ENCODE data around the gene CDCA4. TPM values are rescaled to one million over a fixed set of nuclear protein-coding genes. Genes with fewer than 3 reads are reported as not detected.

Gene CDCA4
- 24.9 and 27.7 TPM in 2 replicates for total RNA-seq (2021)
- Bru-seq, nascent RNA = percentile 82 among the genes with signal in this experiment
- BruChase-seq, experiment 1, labeled RNA remaining after a 2-hour chase = percentile 76 among the genes with signal in this experiment
- percentile 73 among the genes with signal in this experiment for BruChase-seq, experiment 2, labeled RNA remaining after a 6-hour chase
- long read RNA-seq, transcript CDCA4-201 (2 exons, 2,513 nt) = major isoform, 46 of 47 reads
- long read RNA-seq, partial matches to known transcripts = 0 of 47 reads
- long read RNA-seq, other reads (novel, unspliced or antisense) = 1 of 47 reads

GRCh38 chr14:105020815-105021655 lies at the start of gene CDCA4:
Gene CDCA4, minus strand, starts transcription at chr14:105021083. Its CDS starts 9,154 bp downstream, at chr14:105011929.
- TF ChIP-seq EZH2 (IDR thresholded peaks at IDR 0.05; ENCODE audit: low read depth) = no peak
- TF ChIP-seq, protein P1, sequence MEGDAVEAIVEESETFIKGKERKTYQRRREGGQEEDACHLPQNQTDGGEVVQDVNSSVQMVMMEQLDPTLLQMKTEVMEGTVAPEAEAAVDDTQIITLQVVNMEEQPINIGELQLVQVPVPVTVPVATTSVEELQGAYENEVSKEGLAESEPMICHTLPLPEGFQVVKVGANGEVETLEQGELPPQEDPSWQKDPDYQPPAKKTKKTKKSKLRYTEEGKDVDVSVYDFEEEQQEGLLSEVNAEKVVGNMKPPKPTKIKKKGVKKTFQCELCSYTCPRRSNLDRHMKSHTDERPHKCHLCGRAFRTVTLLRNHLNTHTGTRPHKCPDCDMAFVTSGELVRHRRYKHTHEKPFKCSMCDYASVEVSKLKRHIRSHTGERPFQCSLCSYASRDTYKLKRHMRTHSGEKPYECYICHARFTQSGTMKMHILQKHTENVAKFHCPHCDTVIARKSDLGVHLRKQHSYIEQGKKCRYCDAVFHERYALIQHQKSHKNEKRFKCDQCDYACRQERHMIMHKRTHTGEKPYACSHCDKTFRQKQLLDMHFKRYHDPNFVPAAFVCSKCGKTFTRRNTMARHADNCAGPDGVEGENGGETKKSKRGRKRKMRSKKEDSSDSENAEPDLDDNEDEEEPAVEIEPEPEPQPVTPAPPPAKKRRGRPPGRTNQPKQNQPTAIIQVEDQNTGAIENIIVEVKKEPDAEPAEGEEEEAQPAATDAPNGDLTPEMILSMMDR (conservative IDR thresholded peaks at IDR 0.05) = no peak
- Histone ChIP-seq H2AFZ (peak within 1 kb of the TSS; percentile 46), H3K79me2 (ENCODE audit: low read depth) (peaks cover 63% of the 10 kb centered on the region), H3K9me2 (ENCODE audit: insufficient read depth) (no peaks in the 10 kb centered on the region), H3K4me1 (replicated peaks; ENCODE audit: insufficient read depth) (peaks cover 78% of the 10 kb centered on the region), H3F3A (ENCODE audit: insufficient read depth, low read depth) (peaks cover 59% of the 10 kb centered on the region), H3K27ac (peak within 1 kb of the TSS; percentile 95), H3K4me3 (peak within 1 kb of the TSS; percentile 86), H3K36me3 (ENCODE audit: low read depth) (peaks cover 8% of the 10 kb centered on the region; the same call in 1 of the 2 replicates), H4K20me1 (ENCODE audit: insufficient read depth) (peaks cover 22% of the 10 kb centered on the region), H3K4me2 (peak within 1 kb of the TSS; percentile 96), H3K27me3 (ENCODE audit: insufficient read depth, low read depth) (no peaks in the 10 kb centered on the region), H3K9me3 (ENCODE audit: insufficient read depth, low read depth) (no peaks in the 10 kb centered on the region)
- BruUV-seq (replicated peaks) = no TSS peak
- peak; percentile 84 to 93 for DNase-seq
- intact Hi-C loops (cut with micrococcal nuclease; ENCODE audit: unreplicated experiment) = loop anchor here (1.0 to 2.0 kb wide), 2 partner anchors 11 to 48 kb away; no protein-coding TSS in a partner anchor
- CTCF ChIA-PET = no interaction called here
- POLR2A ChIA-PET (ENCODE audit: unreplicated experiment) = interaction anchor here (0.6 to 0.8 kb wide), 4 partner anchors 21 to 52 kb away, joined by 3 to 10 read pairs (median 4); no protein-coding TSS in a partner anchor

DNA sequence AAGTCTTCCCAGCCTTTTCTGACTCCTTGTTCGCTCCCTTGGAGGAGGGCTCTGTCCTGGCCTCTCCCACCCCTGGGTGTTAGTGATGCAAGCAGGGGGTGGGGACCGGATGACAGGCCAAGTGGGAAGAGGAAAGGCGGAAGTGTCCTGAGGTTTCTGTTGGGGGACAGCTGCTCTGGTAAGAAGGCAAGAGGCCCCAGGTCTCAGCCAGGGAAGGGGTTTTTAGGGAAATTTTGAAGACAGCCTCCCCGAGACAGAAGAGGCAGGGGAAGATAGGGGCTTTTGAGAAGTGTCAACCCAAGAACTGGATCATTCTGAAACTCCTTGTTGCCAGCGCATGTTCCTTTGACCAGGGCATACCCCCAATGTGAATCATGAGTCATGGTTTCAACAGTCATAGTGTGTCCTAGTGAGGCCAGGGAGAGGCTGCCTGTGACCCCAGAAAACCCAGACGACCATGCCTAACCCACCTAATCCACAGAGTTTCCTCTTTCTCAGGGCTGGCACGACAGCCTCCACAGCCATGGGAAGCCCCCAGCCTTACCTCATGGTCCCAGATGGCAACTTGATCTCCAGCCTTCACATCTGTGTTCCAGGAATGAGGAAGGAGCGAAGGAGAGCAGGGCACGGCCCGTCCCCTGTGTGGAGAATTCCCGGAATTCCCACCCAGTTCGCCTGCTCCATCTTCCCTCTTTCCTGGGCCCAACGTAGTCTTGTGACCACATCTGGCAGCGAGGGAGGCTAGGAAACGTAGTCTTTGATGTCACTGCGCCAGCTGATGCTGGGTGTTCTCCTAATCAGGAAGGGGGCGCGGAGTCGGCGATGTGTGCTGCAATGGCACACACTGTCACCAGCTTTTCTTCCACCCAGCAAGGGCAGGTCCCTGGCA lies 49.2 kb upstream of the CDCA4 start:
- ChIA-PET CTCF (no interaction called here), POLR2A (ENCODE audit: unreplicated experiment) (no interaction called here)
- Histone ChIP-seq H3K27me3 (ENCODE audit: insufficient read depth, low read depth) (no peaks in the 10 kb centered on the region), H3K4me2 (no peak overlapping the region), H3K36me3 (ENCODE audit: low read depth) (no peaks in the 10 kb centered on the region), H4K20me1 (ENCODE audit: insufficient read depth) (no peaks in the 10 kb centered on the region), H3K9me3 (ENCODE audit: insufficient read depth, low read depth) (no peaks in the 10 kb centered on the region), H3K27ac (no peak overlapping the region), H3K4me1 (replicated peaks; ENCODE audit: insufficient read depth) (no peaks in the 10 kb centered on the region), H3K79me2 (ENCODE audit: low read depth) (no peaks in the 10 kb centered on the region), H3K9me2 (ENCODE audit: insufficient read depth) (no peaks in the 10 kb centered on the region), H3K4me3 (no peak overlapping the region), H2AFZ (no peak overlapping the region), H3F3A (ENCODE audit: insufficient read depth, low read depth) (no peaks in the 10 kb centered on the region; the same call in 1 of the 2 replicates)
- TF ChIP-seq, protein P1 (conservative IDR thresholded peaks at IDR 0.05) = no peak
- no peak for TF ChIP-seq EZH2 (IDR thresholded peaks at IDR 0.05; ENCODE audit: low read depth)
- intact Hi-C loops (cut with micrococcal nuclease; ENCODE audit: unreplicated experiment) = no loop called here
- BruUV-seq (replicated peaks) = no TSS peak
- DNase-seq = no peak

GRCh38 chr14:105069522-105069870 lies 48.6 kb upstream of the CDCA4 start:
- Histone ChIP-seq H3K36me3 (ENCODE audit: low read depth) (no peaks in the 10 kb centered on the region), H3K79me2 (ENCODE audit: low read depth) (no peaks in the 10 kb centered on the region), H3K27ac (no peak overlapping the region), H3K4me3 (no peak overlapping the region), H4K20me1 (ENCODE audit: insufficient read depth) (no peaks in the 10 kb centered on the region), H3K4me1 (replicated peaks; ENCODE audit: insufficient read depth) (no peaks in the 10 kb centered on the region), H3K9me3 (ENCODE audit: insufficient read depth, low read depth) (no peaks in the 10 kb centered on the region), H3K27me3 (ENCODE audit: insufficient read depth, low read depth) (no peaks in the 10 kb centered on the region), H3K9me2 (ENCODE audit: insufficient read depth) (no peaks in the 10 kb centered on the region), H2AFZ (no peak overlapping the region), H3F3A (ENCODE audit: insufficient read depth, low read depth) (no peaks in the 10 kb centered on the region; the same call in 1 of the 2 replicates), H3K4me2 (no peak overlapping the region)
- DNase-seq = no peak
- ChIA-PET POLR2A (ENCODE audit: unreplicated experiment) (no interaction called here), CTCF (no interaction called here)
- intact Hi-C loops (cut with micrococcal nuclease; ENCODE audit: unreplicated experiment) = no loop called here
- no TSS peak for BruUV-seq (replicated peaks)
- TF ChIP-seq, protein P1 (conservative IDR thresholded peaks at IDR 0.05) = no peak
- TF ChIP-seq EZH2 (IDR thresholded peaks at IDR 0.05; ENCODE audit: low read depth) = no peak
